ENCODE results near the gene THTPA. TPM values are rescaled to one million over a fixed set of nuclear protein-coding genes. Genes with fewer than 3 reads are reported as not detected.
"Not testable (repeated sequence)": the region's sequence is repeated elsewhere in the genome, so short reads cannot be mapped to it uniquely, and the experiment has no call there.

THTPA gene
- total RNA-seq, 4 donors from 2014 or later: 6.4 to 16.8 (median 15.2) TPM

- Histone ChIP-seq H3K27me3 (no peaks in the 10 kb centered on the region), H3K36me3 (no peaks in the 10 kb centered on the region), H3K27ac (no peak overlapping the region), H3K4me3 (no peak overlapping the region), H3K4me1 (no peaks in the 10 kb centered on the region), H3K9me3 (no peaks in the 10 kb centered on the region)
- intact Hi-C loops (cut with DNase I; ENCODE audit: low total_unique reads): no loop called here
- DNase-seq: no peak
- TF ChIP-seq POLR2A (IDR thresholded peaks at IDR 0.05) (no peak), CTCF (IDR thresholded peaks at IDR 0.05) (no peak)
These were observed 48.1 kb downstream of the THTPA start for GRCh38 chr14:23604148-23604547.

GRCh38 chr14:23604675-23605170 lies 48.7 kb downstream of the THTPA start:
- no peak for DNase-seq

GRCh38 chr14:23605931-23606585 lies 50.0 kb downstream of the THTPA start:
- TF ChIP-seq POLR2A (IDR thresholded peaks at IDR 0.05) (no peak), CTCF (IDR thresholded peaks at IDR 0.05) (no peak)
- Histone ChIP-seq H3K4me3 (no peak overlapping the region), H3K36me3 (no peaks in the 10 kb centered on the region), H3K27ac (no peak overlapping the region), H3K9me3 (no peaks in the 10 kb centered on the region), H3K4me1 (no peaks in the 10 kb centered on the region), H3K27me3 (no peaks in the 10 kb centered on the region)
- DNase-seq: no peak
- intact Hi-C loops (cut with DNase I; ENCODE audit: low total_unique reads): no loop called here

More at GRCh38 chr14:23604675-23605170, 48.7 kb downstream of the THTPA start:
- H3K27ac ChIP-seq: no peak overlapping the region
- no peaks in the 10 kb centered on the region for H3K4me1 ChIP-seq
- TF ChIP-seq POLR2A (IDR thresholded peaks at IDR 0.05) (no peak), CTCF (IDR thresholded peaks at IDR 0.05) (no peak)
- H3K4me3 ChIP-seq: no peak overlapping the region
- H3K9me3 ChIP-seq: no peaks in the 10 kb centered on the region
- intact Hi-C loops (cut with DNase I; ENCODE audit: low total_unique reads): no loop called here
- no peaks in the 10 kb centered on the region for H3K36me3 ChIP-seq
- no peaks in the 10 kb centered on the region for H3K27me3 ChIP-seq

- no peaks in the 10 kb centered on the region for H3K36me3 ChIP-seq
- no peak overlapping the region for H3K27ac ChIP-seq
- no peak for DNase-seq
- no peaks in the 10 kb centered on the region for H3K9me3 ChIP-seq
- no peak overlapping the region for H3K4me3 ChIP-seq
- H3K4me1 ChIP-seq: no peaks in the 10 kb centered on the region
- intact Hi-C loops (cut with DNase I; ENCODE audit: low total_unique reads): no loop called here
- no peak for TF ChIP-seq CTCF (IDR thresholded peaks at IDR 0.05)
- TF ChIP-seq POLR2A (IDR thresholded peaks at IDR 0.05): no peak
- no peaks in the 10 kb centered on the region for H3K27me3 ChIP-seq
These were observed 52.4 kb downstream of the THTPA start for GRCh38 chr14:23608454-23608853.

GRCh38 chr14:23609001-23609400 lies 52.9 kb downstream of the THTPA start:
- Histone ChIP-seq H3K4me3 (no peak overlapping the region), H3K9me3 (no peaks in the 10 kb centered on the region), H3K4me1 (no peaks in the 10 kb centered on the region), H3K27me3 (no peaks in the 10 kb centered on the region), H3K36me3 (no peaks in the 10 kb centered on the region), H3K27ac (no peak overlapping the region)
- no peak for TF ChIP-seq POLR2A (IDR thresholded peaks at IDR 0.05)
- no peak for TF ChIP-seq CTCF (IDR thresholded peaks at IDR 0.05)
- intact Hi-C loops (cut with DNase I; ENCODE audit: low total_unique reads): no loop called here
- DNase-seq: no peak

GRCh38 chr14:23609411-23610089 lies 53.5 kb downstream of the THTPA start:
- H3K27me3 ChIP-seq; H3K9me3 ChIP-seq; H3K36me3 ChIP-seq; intact Hi-C loops (cut with DNase I; ENCODE audit: low total_unique reads); DNase-seq; H3K4me3 ChIP-seq; H3K4me1 ChIP-seq; H3K27ac ChIP-seq: not testable (repeated sequence)

Data from uterus (tissue), 4 donors.